HL-60 (cell line): ENCODE measurements around the gene ABHD8.

Source experiments
- DNase-seq, 2 experiments: peaks; one replicate each; pipeline ENCODE4 v3.0.0-alpha.2; 2010 to 2020; ENCODE audit warnings: low read depth in 1 of 2, low spot score in 1 of 2
- H3K27ac ChIP-seq: fragments of 250-450 bp; sonication (Bioruptor Pico); replicated peaks from 2 replicates; pipeline ENCODE4 v1.5.1; 2020; ENCODE audit warnings: mild to moderate bottlenecking, moderate library complexity
- H3K27me3 ChIP-seq: fragments of 250-450 bp; sonication (Bioruptor Pico); 2 replicates; pipeline ENCODE4 v1.5.1; 2021; ENCODE audit warnings: mild to moderate bottlenecking, moderate library complexity; ENCODE audit not compliant: insufficient read depth, poor library complexity, severe bottlenecking
- H3K4me3 ChIP-seq: replicated peaks from 2 replicates; pipeline ENCODE4 v1.5.1; 2011; ENCODE audit warnings: mild to moderate bottlenecking, control low read depth, low read length; ENCODE audit not compliant: insufficient read depth
- GABPA ChIP-seq: IDR thresholded peaks from 2 replicates; pipeline ENCODE4 v1.6.1; 2012; ENCODE audit warnings: low read depth
- POLR2AphosphoS5 ChIP-seq: IDR thresholded peaks from 2 replicates; pipeline ENCODE4 v1.6.1; 2012; ENCODE audit warnings: low read depth
- REST ChIP-seq: IDR thresholded peaks from 2 replicates; pipeline ENCODE4 v1.6.1; 2012; ENCODE audit warnings: low read depth; ENCODE audit not compliant: insufficient replicate concordance
- SPI1 ChIP-seq: IDR thresholded peaks from 2 replicates; pipeline ENCODE4 v1.6.1; 2012; ENCODE audit warnings: low read depth, mild to moderate bottlenecking, borderline replicate concordance
- TF ChIP-seq, protein P1 (sequence below): IDR thresholded peaks from one replicate; pipeline ENCODE4 v1.5.1; 2011; ENCODE audit warnings: low read length, control low read depth, inconsistent platforms; ENCODE audit not compliant: insufficient read depth

ABHD8 gene

DNA sequence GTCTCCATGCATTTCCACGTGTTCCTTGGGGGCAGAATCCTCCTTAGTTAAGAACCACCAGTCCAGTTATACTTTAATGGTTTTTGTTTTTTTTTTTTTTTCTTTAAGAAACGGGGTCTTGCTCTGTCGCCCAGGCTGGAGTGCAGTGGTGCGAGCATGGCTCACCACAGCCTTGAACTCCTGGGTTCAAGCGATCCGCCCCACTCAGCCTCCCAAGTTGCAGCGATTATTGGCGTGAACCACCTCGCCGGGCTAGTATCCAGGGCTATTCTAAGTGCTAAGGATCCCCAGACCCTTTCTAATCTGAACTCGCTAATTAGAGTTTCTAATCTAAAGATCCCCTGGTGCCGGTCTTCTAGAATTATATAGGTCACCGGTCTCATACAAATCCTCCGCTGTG, 9.6 kb downstream of the ABHD8 start:
- Histone ChIP-seq H3K27ac (no peak overlapping the region), H3K4me3 (no peak overlapping the region), H3K27me3 (no peaks in the 10 kb centered on the region)
- DNase-seq = no peak
- TF ChIP-seq GABPA = no peak
- TF ChIP-seq REST = no peak
- TF ChIP-seq SPI1 = no peak
- TF ChIP-seq POLR2AphosphoS5 = no peak
- TF ChIP-seq, protein P1, sequence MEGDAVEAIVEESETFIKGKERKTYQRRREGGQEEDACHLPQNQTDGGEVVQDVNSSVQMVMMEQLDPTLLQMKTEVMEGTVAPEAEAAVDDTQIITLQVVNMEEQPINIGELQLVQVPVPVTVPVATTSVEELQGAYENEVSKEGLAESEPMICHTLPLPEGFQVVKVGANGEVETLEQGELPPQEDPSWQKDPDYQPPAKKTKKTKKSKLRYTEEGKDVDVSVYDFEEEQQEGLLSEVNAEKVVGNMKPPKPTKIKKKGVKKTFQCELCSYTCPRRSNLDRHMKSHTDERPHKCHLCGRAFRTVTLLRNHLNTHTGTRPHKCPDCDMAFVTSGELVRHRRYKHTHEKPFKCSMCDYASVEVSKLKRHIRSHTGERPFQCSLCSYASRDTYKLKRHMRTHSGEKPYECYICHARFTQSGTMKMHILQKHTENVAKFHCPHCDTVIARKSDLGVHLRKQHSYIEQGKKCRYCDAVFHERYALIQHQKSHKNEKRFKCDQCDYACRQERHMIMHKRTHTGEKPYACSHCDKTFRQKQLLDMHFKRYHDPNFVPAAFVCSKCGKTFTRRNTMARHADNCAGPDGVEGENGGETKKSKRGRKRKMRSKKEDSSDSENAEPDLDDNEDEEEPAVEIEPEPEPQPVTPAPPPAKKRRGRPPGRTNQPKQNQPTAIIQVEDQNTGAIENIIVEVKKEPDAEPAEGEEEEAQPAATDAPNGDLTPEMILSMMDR = no peak

DNA sequence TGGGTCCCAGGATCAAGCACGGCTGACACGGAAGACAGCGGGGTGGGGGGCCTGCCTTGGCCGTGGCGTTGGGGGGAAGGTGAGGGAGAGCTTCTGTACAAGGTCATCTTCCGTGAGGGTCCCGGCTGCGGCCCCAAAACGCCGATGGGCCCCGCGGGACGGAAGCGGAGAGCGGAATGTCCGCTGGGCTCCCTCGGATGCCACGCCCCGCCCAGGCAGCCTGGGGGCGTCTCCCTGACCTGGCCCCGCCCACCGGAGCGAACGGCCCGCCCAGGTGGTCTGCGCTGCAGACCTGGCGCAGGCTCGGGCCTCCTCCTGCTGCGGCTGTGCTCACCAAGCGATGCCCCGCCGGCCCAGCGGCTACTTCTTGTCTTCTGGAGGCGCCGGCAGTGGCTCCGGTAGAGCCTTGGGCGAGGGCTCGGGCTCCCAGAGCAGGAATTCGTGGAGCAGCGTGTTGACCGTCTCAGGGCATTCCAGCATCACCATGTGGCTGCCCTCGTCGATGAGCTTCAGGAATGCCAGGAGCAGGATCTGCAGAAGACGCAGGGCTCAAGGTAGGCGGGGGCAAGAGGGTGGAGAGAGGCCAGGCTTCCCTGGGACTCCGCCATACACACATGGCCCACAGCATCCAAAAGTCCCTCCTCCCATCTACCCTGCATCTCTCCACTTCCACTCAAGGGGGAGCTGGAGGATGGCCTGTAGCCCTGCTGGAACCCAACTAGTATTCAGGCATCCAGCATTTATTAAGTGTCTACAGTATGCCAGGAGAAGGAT, 10.7 kb downstream of the ABHD8 start:
- peak overlapping the region; percentile 62 for H3K27ac ChIP-seq
- TF ChIP-seq GABPA = no peak
- peak; percentile 48; the same call in 1 of the 2 replicates for TF ChIP-seq POLR2AphosphoS5
- no peak for TF ChIP-seq SPI1
- no peak for TF ChIP-seq REST
- TF ChIP-seq, protein P1 = peak; percentile 79
- H3K4me3 ChIP-seq = peak overlapping the region; percentile 87
- H3K27me3 ChIP-seq = no peaks in the 10 kb centered on the region
- peak; percentile 72 to 87 for DNase-seq

GRCh38 chr19:17289489-17289888, 13.7 kb downstream of the ABHD8 start:
- peak in 1 of 2 experiments; percentile 64 for DNase-seq
- TF ChIP-seq REST (no peak), POLR2AphosphoS5 (no peak), GABPA (no peak), SPI1 (no peak)
- TF ChIP-seq, protein P1 = no peak
- no peak overlapping the region for H3K4me3 ChIP-seq
- H3K27ac ChIP-seq = no peak overlapping the region
- no peaks in the 10 kb centered on the region for H3K27me3 ChIP-seq
